ENCODE results near the gene RUNX2. TPM values are rescaled to one million over a fixed set of nuclear protein-coding genes. Genes with fewer than 3 reads are reported as not detected.

Gene RUNX2
- total and polyA plus RNA-seq, 12 donors: 0.28 to 4.5 (median 1.8) TPM

DNA sequence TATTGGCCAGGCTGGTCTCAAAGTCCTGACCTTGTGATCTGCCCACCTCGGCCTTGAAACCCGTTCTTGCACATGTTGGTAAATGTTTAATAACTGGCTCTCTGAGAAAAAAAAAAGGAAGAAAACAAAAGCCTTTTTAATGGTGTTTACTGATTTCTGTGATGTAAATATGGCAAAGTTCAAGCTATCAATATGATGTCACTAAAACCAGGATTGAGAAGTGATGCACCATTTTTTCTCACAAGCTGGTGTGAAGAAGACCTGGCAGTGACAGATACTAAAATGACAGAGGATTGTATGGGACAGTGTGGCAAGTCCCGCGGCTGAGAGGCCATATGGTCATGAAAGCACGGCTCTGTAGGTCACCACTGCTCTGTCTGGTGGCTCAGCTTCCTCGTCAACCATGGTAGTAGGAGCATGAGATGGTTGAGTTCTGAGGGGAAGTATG, 245.9 kb downstream of the RUNX2 start:
- Histone ChIP-seq H3K4me3 (no peak overlapping the region), H3K36me3 (replicated peaks in 1 of 2) (no peaks in the 10 kb centered on the region), H3K27ac (no peak overlapping the region), H3K27me3 (no peaks in the 10 kb centered on the region), H3K9me3 (replicated peaks in 1 of 3) (no peaks in the 10 kb centered on the region), H3K4me1 (replicated peaks in 1 of 2) (no peaks in the 10 kb centered on the region)
- TF ChIP-seq POLR2A (IDR thresholded peaks at IDR 0.05): no peak
- TF ChIP-seq, protein P1, sequence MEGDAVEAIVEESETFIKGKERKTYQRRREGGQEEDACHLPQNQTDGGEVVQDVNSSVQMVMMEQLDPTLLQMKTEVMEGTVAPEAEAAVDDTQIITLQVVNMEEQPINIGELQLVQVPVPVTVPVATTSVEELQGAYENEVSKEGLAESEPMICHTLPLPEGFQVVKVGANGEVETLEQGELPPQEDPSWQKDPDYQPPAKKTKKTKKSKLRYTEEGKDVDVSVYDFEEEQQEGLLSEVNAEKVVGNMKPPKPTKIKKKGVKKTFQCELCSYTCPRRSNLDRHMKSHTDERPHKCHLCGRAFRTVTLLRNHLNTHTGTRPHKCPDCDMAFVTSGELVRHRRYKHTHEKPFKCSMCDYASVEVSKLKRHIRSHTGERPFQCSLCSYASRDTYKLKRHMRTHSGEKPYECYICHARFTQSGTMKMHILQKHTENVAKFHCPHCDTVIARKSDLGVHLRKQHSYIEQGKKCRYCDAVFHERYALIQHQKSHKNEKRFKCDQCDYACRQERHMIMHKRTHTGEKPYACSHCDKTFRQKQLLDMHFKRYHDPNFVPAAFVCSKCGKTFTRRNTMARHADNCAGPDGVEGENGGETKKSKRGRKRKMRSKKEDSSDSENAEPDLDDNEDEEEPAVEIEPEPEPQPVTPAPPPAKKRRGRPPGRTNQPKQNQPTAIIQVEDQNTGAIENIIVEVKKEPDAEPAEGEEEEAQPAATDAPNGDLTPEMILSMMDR (IDR thresholded peaks at IDR 0.05): no peak
- intact Hi-C loops (cut with DNase I): no loop called here
- 71 to 81% (median 76%) methylated on average over 6 of the region's 6 CpGs for WGBS, 4 donors
- no peak for DNase-seq

DNA sequence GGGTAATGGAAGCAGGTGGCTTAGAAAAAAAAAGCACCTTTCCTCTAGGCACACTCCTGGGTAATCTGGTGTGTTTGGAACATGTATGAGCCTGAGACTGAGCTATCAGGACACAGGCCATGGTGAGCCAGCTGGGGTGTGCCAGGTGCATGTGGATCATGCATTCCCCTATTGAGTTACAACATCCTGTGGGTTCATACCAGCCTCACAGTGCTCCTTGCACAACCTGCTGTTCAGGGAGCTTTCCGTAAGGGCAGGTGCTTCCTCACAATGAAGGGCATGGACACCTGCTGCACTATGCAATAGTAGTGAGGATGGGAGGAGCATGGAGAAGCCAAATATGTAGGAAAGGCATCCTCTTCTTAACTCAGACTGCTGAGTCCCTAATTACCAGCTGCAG, 246.8 kb downstream of the RUNX2 start:
- no peaks in the 10 kb centered on the region for H3K9me3 ChIP-seq (replicated peaks in 1 of 3)

DNA sequence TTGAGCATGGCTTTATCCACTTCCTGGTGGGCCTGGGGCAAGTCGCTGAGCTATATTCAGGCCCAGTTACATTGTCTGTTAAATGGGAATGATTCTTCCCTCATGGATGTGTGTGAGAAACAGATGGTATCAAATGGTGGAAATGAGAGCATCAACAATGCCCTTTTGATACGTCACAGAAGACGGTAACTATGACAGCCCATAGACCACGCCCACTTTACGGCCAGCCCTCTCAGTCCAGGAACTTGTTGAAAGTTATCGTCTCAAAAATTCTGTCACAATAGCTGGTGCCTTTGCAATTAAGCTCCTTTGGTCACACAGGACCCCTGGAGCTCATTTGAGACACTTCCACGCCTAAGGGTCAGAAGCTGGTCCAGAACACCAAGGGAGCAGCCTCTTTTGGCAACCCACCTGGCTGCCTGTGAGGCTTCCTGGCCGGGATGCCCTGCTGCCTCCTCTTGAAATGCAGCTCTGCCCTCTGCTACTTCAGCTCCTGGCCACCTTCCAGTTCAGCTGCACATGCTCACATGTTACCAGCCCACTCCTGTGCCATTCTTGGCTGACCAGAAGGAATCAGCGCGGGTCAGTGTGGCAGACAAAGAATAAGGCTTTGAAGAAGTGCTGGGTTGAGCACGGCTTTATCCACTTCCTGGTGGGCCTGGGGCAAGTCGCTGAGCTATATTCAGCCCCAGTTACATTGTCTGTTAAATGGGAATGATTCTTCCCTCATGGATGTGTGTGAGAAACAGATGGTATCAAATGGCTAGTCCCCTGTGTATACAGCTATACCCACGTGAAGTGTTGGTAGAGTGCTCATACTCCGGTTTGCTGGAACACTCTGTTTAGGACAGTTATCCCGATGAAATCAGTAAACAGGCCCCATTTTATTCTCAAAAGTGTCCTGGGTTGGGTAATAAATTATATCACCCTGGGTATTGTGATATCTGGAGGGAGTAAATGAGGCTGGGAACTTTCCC, 248.8 kb downstream of the RUNX2 start:
- intact Hi-C loops (cut with DNase I): no loop called here
- DNase-seq: no peak
- Histone ChIP-seq H3K27me3 (no peaks in the 10 kb centered on the region), H3K9me3 (replicated peaks in 1 of 3) (no peaks in the 10 kb centered on the region), H3K27ac (no peak overlapping the region), H3K36me3 (replicated peaks in 1 of 2) (no peaks in the 10 kb centered on the region), H3K4me1 (replicated peaks in 1 of 2) (no peaks in the 10 kb centered on the region), H3K4me3 (no peak overlapping the region)
- TF ChIP-seq, protein P1 (IDR thresholded peaks at IDR 0.05): no peak
- no peak for TF ChIP-seq POLR2A (IDR thresholded peaks at IDR 0.05)
- 88 to 91% (median 90%) methylated on average over 14 to 15 of the region's 15 CpGs for WGBS, 4 donors

More for the DNA sequence above, 246.8 kb downstream of the RUNX2 start:
- no peak overlapping the region for H3K27ac ChIP-seq
- 79 to 100% (median 95%) methylated on average over 1 of the region's 1 CpG for WGBS, 4 donors
- intact Hi-C loops (cut with DNase I): no loop called here
- no peaks in the 10 kb centered on the region for H3K27me3 ChIP-seq
- no peaks in the 10 kb centered on the region for H3K36me3 ChIP-seq (replicated peaks in 1 of 2)
- H3K4me1 ChIP-seq (replicated peaks in 1 of 2): no peaks in the 10 kb centered on the region
- TF ChIP-seq, protein P1 (IDR thresholded peaks at IDR 0.05): no peak
- no peak for TF ChIP-seq POLR2A (IDR thresholded peaks at IDR 0.05)
- H3K4me3 ChIP-seq: no peak overlapping the region
- DNase-seq: no peak

DNA sequence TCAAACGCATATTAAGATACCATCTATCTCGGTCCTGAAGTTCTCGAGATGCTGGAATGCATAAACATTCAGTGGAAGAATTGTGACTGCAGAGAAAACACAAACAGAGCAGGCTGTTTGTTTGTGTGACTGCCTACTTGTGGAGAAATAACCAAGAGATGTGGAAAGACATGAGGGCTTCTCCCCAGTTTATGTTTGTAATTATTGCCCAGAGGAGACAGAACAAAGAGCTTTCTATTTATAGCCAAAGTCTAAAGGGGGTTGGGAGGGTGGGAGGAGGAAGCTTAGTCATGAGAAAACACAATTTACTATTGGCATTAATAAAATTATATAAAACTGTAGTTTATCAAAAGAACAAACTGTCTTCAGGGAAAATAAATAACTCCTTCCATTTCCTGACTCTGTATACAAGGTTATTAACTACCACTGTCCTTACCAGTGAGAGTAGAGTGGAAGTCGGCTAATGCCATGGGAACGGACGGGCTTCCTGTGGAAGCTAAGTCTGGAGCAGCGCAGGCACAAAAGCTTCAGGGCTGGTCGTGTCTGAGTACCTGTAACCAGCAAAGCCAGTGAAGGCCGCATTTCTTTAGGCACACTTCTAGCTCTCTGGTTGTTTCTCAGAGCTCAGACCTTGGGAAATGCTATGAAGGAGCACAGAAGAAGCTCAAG, 249.8 kb downstream of the RUNX2 start:
- peak in 3 of 7 donors; percentile 10 to 64 (median 24) for DNase-seq
- TF ChIP-seq POLR2A (IDR thresholded peaks at IDR 0.05): no peak
- TF ChIP-seq, protein P1 (IDR thresholded peaks at IDR 0.05): no peak
- no peaks in the 10 kb centered on the region for H3K36me3 ChIP-seq (replicated peaks in 1 of 2)
- no peak overlapping the region for H3K27ac ChIP-seq
- WGBS, 4 donors: 55 to 76% (median 64%) methylated on average over 9 of the region's 9 CpGs
- no peaks in the 10 kb centered on the region for H3K9me3 ChIP-seq (replicated peaks in 1 of 3)
- intact Hi-C loops (cut with DNase I): no loop called here
- no peaks in the 10 kb centered on the region for H3K27me3 ChIP-seq
- H3K4me1 ChIP-seq (replicated peaks in 1 of 2): no peaks in the 10 kb centered on the region
- H3K4me3 ChIP-seq: no peak overlapping the region
